Neural progenitor cell (in vitro differentiated cells): Measurements from ENCODE around the gene HMCN1. TPM values are rescaled to one million over a fixed set of nuclear protein-coding genes. Genes with fewer than 3 reads are reported as not detected.

Experiments
- DNase-seq: peaks from one replicate; pipeline ENCODE4 v3.0.0-alpha.2; 2016; ENCODE audit warnings: low spot score
- H2AFZ ChIP-seq: fragments of 200-600 bp; sonication (generic); replicated peaks from 2 replicates; pipeline ENCODE4 v1.6.1; 2016; ENCODE audit warnings: antibody characterized with exemption
- H3F3A ChIP-seq: fragments of 200-600 bp; sonication (generic); 2 replicates; pipeline ENCODE4 v1.6.1; 2016; ENCODE audit warnings: antibody characterized with exemption, low read depth
- H3K27ac ChIP-seq: fragments of 200-600 bp; sonication (generic); 2 replicates; pipeline ENCODE4 v1.5.1; 2016; ENCODE audit warnings: mild to moderate bottlenecking
- H3K27me3 ChIP-seq: fragments of 200-600 bp; sonication (generic); 2 replicates; pipeline ENCODE4 v1.6.1; 2016; ENCODE audit warnings: mild to moderate bottlenecking, moderate library complexity
- H3K36me3 ChIP-seq: fragments of 200-600 bp; sonication (generic); 2 replicates; pipeline ENCODE4 v1.5.1; 2016
- H3K4me1 ChIP-seq: fragments of 200-600 bp; sonication (generic); 2 replicates; pipeline ENCODE4 v1.6.1; 2016; ENCODE audit warnings: mixed run types
- H3K4me2 ChIP-seq: fragments of 200-600 bp; sonication (generic); 2 replicates; pipeline ENCODE4 v1.6.1; 2016
- H3K4me3 ChIP-seq: fragments of 200-600 bp; sonication (generic); 2 replicates; pipeline ENCODE4 v1.5.1; 2016
- H3K79me2 ChIP-seq: fragments of 200-600 bp; sonication (generic); 2 replicates; pipeline ENCODE4 v1.6.1; 2016; ENCODE audit warnings: low read depth
- H3K9ac ChIP-seq: fragments of 200-600 bp; sonication (generic); 2 replicates; pipeline ENCODE4 v1.6.1; 2016
- H3K9me3 ChIP-seq: fragments of 200-600 bp; sonication (generic); 2 replicates; pipeline ENCODE4 v1.5.1; 2016; ENCODE audit warnings: low read depth
- H4K20me1 ChIP-seq: fragments of 200-600 bp; sonication (generic); 2 replicates; pipeline ENCODE4 v1.6.1; 2016; ENCODE audit warnings: low read depth
- H3K27ac Mint-ChIP-seq: 3 replicates; pipeline ENCODE4 v1.8.0; 2021; ENCODE audit warnings: mixed read lengths
- H3K27me3 Mint-ChIP-seq: 2 replicates; pipeline ENCODE4 v1.8.0; 2022; ENCODE audit warnings: low read depth, mild to moderate bottlenecking, inconsistent platforms, moderate library complexity, mixed read lengths; ENCODE audit not compliant: insufficient read depth
- H3K36me3 Mint-ChIP-seq: 3 replicates; pipeline ENCODE4 v1.8.0; 2021; ENCODE audit warnings: mixed read lengths
- H3K4me1 Mint-ChIP-seq: 3 replicates; pipeline ENCODE4 v1.8.0; 2021; ENCODE audit warnings: mixed read lengths
- H3K4me3 Mint-ChIP-seq: 3 replicates; pipeline ENCODE4 v1.8.0; 2021; ENCODE audit warnings: mild to moderate bottlenecking, moderate library complexity, mixed read lengths
- H3K9me3 Mint-ChIP-seq: 3 replicates; pipeline ENCODE4 v1.8.0; 2020; ENCODE audit warnings: mixed read lengths
- CTCF ChIP-seq: fragments of 200-600 bp; sonication (generic); IDR thresholded peaks from 2 replicates; pipeline ENCODE4 v1.5.1; 2017; ENCODE audit warnings: antibody characterized with exemption, mild to moderate bottlenecking
- EZH2 ChIP-seq: fragments of 200-600 bp; sonication (generic); IDR thresholded peaks from 2 replicates; pipeline ENCODE4 v1.6.1; 2017; ENCODE audit warnings: antibody characterized with exemption, mild to moderate bottlenecking, moderate library complexity
- EZH2phosphoT487 ChIP-seq: fragments of 200-600 bp; sonication (generic); IDR thresholded peaks from 2 replicates; pipeline ENCODE4 v1.6.1; 2017; ENCODE audit warnings: antibody characterized with exemption
- total RNA-seq: library from RNA; depleted of rRNA; stranded (reverse); fragments of >200 nt; gene quantifications from 2 replicates; pipeline ENCODE4 v1.2.3, GENCODE V29; 2015; ENCODE audit warnings: low replicate concordance

The HMCN1 gene
- total RNA-seq, 1 donor from 2014 or later, result 26.4 TPM

GRCh38 chr1:185980891-185981290, 246.7 kb downstream of the HMCN1 start:
- no peak overlapping the region for H3K27ac Mint-ChIP-seq
- Histone ChIP-seq H3K4me3 (no peak overlapping the region), H3K79me2 (no peaks in the 10 kb centered on the region), H3K27ac (no peak overlapping the region), H3K9me3 (no peaks in the 10 kb centered on the region), H3F3A (no peaks in the 10 kb centered on the region), H3K9ac (no peak overlapping the region), H3K4me1 (peaks cover 5% of the 10 kb centered on the region), H3K27me3 (no peaks in the 10 kb centered on the region), H3K36me3 (no peaks in the 10 kb centered on the region), H4K20me1 (no peaks in the 10 kb centered on the region), H3K4me2 (no peak overlapping the region), H2AFZ (no peak overlapping the region)
- DNase-seq, result no peak
- peaks cover 5% of the 10 kb centered on the region for H3K4me1 Mint-ChIP-seq
- no peak for TF ChIP-seq CTCF
- no peak for TF ChIP-seq EZH2
- TF ChIP-seq EZH2phosphoT487, result no peak
- H3K36me3 Mint-ChIP-seq, result no peaks in the 10 kb centered on the region
- no peak overlapping the region for H3K4me3 Mint-ChIP-seq
- H3K9me3 Mint-ChIP-seq, result no peaks in the 10 kb centered on the region
- H3K27me3 Mint-ChIP-seq, result no peaks in the 10 kb centered on the region

- Histone ChIP-seq H3K27ac (no peak overlapping the region), H3K4me2 (no peak overlapping the region), H3K36me3 (no peaks in the 10 kb centered on the region), H3F3A (no peaks in the 10 kb centered on the region), H3K79me2 (no peaks in the 10 kb centered on the region), H2AFZ (no peak overlapping the region), H3K4me3 (no peak overlapping the region), H3K27me3 (no peaks in the 10 kb centered on the region), H3K9me3 (no peaks in the 10 kb centered on the region), H3K9ac (no peak overlapping the region), H3K4me1 (peaks cover 5% of the 10 kb centered on the region), H4K20me1 (no peaks in the 10 kb centered on the region)
- Mint-ChIP-seq H3K9me3 (no peaks in the 10 kb centered on the region), H3K36me3 (no peaks in the 10 kb centered on the region), H3K4me1 (peaks cover 5% of the 10 kb centered on the region), H3K27me3 (no peaks in the 10 kb centered on the region), H3K27ac (no peak overlapping the region), H3K4me3 (no peak overlapping the region)
- DNase-seq, result no peak
- TF ChIP-seq EZH2 (no peak), CTCF (no peak), EZH2phosphoT487 (no peak)
These were observed 250.1 kb downstream of the HMCN1 start for GRCh38 chr1:185984113-185984836.

DNA sequence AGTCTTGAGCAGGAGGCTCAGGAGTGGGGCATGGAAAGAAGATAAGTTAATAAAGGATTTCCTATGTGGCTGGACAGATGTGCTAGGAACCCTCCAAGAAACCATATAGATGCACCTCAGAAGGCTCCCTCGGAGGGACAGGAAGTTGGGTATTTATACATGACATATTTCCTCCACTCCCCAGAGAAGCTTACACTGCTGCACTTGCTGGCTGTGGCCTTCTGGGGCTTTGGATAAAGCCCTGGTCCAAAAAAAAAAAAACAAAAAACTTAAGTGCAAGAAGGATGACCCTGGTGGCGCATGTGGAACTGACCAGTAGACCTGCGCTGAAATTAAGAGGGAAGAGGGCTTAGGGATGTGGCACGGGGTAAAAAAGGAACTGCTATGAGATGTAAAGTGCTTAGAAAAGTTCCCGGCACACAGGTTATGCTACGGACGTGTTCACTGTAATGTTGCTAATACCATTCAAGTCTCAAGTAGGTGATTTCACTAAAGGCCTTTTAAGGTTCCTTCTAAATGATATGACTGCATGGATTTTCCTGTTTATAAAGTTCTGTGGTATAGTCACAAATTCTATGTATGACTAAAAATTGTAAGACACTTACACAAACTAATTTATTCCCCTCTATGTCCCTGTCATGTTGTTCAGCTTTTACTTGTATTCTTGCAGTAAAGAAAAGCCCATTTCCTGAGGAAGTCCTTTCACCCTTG, 253.6 kb downstream of the HMCN1 start:
- Histone ChIP-seq H3K27ac (no peak overlapping the region), H3K4me2 (no peak overlapping the region), H4K20me1 (no peaks in the 10 kb centered on the region), H3K9me3 (no peaks in the 10 kb centered on the region), H3K9ac (no peak overlapping the region), H3F3A (no peaks in the 10 kb centered on the region), H3K79me2 (no peaks in the 10 kb centered on the region), H3K4me1 (peaks cover 5% of the 10 kb centered on the region), H3K36me3 (no peaks in the 10 kb centered on the region), H2AFZ (no peak overlapping the region), H3K4me3 (no peak overlapping the region), H3K27me3 (no peaks in the 10 kb centered on the region)
- Mint-ChIP-seq H3K4me1 (peaks cover 5% of the 10 kb centered on the region), H3K4me3 (no peak overlapping the region), H3K36me3 (no peaks in the 10 kb centered on the region), H3K27ac (no peak overlapping the region), H3K27me3 (no peaks in the 10 kb centered on the region), H3K9me3 (no peaks in the 10 kb centered on the region)
- no peak for DNase-seq
- no peak for TF ChIP-seq CTCF
- TF ChIP-seq EZH2, result no peak
- TF ChIP-seq EZH2phosphoT487, result no peak
